Bronchial epithelial cell (primary cell): ENCODE measurements around the gene CFAP74. TPM values are rescaled to one million over a fixed set of nuclear protein-coding genes. Genes with fewer than 3 reads are reported as not detected.

Experiments
- DNase-seq: peaks from one replicate; pipeline ENCODE4 v3.0.0-alpha.2; 2010; ENCODE audit warnings: low read depth
- FAIRE-seq: peaks from 2 replicates; lab custom pipeline; 2011; peaks lifted over from hg19 to GRCh38; lab: Jason Lieb, UNC
- H3K27me3 ChIP-seq: 2 replicates; pipeline ENCODE4 v1.5.1; 2011; ENCODE audit warnings: low read length; ENCODE audit not compliant: control insufficient read depth, insufficient read depth
- H3K36me3 ChIP-seq: 2 replicates; pipeline ENCODE4 v1.5.1; 2011; ENCODE audit warnings: low read length; ENCODE audit not compliant: control insufficient read depth, insufficient read depth
- H3K4me3 ChIP-seq: 2 replicates; pipeline ENCODE4 v1.5.1; 2011; ENCODE audit warnings: mild to moderate bottlenecking, low read depth, low read length, control low read depth
- CTCF ChIP-seq: IDR thresholded peaks from 2 replicates; pipeline ENCODE4 v1.5.1; 2011; ENCODE audit warnings: mild to moderate bottlenecking, moderate library complexity, low read length, control low read depth, inconsistent platforms; ENCODE audit not compliant: insufficient read depth, severe bottlenecking
- total RNA-seq: library from RNA; depleted of rRNA; stranded (reverse); fragments of >200 nt; gene quantifications from 2 replicates; pipeline ENCODE4 v1.2.1, GENCODE V29; 2014

Gene CFAP74
- total RNA-seq, 1 donor from 2014 or later: not detected

DNA sequence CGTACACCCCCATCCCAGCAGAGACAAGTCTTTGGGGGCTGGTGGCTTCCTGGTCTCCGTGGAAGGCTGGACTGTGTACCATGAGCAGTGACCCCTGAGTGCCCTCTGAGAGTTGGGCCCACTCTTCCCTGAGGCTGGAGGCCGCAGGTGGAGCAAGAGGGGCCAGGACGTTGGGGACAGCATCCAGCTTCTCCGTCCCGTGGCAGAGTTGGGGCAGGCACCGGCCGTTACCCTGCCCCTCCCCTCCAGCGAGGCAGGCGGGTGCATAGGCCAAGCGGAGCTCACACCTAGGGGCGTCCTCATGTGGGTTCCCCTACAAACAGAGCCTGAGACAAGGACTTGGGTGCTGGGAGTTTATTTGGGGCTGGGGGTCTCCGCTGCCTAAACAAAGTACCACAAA, 29.6 kb upstream of the CFAP74 start:
- Histone ChIP-seq H3K27me3 (no peaks in the 10 kb centered on the region), H3K36me3 (no peaks in the 10 kb centered on the region), H3K4me3 (no peak overlapping the region)
- DNase-seq (no peak), FAIRE-seq (no peak)
- no peak for TF ChIP-seq CTCF

DNA sequence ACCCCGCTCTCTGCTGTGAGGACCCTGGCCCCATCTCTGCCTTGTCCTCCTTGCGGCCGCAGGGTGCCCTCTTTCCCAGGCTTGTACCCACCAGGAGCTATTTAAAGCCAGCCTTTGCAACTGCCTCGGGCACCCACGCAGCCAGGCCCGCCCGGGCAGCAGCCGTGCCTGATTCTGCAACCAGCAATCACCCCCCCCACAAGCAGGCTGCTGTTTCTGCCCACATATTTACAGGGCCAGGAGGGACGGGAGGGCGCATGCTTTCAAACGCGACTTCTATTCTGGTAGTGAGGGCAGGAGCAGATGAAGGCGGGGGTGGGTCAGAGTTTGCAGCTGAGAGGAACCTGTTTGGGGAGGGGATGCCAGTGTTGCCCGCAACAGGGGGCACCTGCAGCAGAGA, 29.2 kb upstream of the CFAP74 start:
- DNase-seq: no peak
- Histone ChIP-seq H3K4me3 (no peak overlapping the region), H3K36me3 (no peaks in the 10 kb centered on the region), H3K27me3 (no peaks in the 10 kb centered on the region)
- no peak for TF ChIP-seq CTCF
- no peak for FAIRE-seq

GRCh38 chr1:2031546-2032540, 28.3 kb upstream of the CFAP74 start:
- Histone ChIP-seq H3K27me3 (no peaks in the 10 kb centered on the region), H3K36me3 (no peaks in the 10 kb centered on the region), H3K4me3 (no peak overlapping the region)
- TF ChIP-seq CTCF: no peak
- FAIRE-seq: no peak
- no peak for DNase-seq

DNA sequence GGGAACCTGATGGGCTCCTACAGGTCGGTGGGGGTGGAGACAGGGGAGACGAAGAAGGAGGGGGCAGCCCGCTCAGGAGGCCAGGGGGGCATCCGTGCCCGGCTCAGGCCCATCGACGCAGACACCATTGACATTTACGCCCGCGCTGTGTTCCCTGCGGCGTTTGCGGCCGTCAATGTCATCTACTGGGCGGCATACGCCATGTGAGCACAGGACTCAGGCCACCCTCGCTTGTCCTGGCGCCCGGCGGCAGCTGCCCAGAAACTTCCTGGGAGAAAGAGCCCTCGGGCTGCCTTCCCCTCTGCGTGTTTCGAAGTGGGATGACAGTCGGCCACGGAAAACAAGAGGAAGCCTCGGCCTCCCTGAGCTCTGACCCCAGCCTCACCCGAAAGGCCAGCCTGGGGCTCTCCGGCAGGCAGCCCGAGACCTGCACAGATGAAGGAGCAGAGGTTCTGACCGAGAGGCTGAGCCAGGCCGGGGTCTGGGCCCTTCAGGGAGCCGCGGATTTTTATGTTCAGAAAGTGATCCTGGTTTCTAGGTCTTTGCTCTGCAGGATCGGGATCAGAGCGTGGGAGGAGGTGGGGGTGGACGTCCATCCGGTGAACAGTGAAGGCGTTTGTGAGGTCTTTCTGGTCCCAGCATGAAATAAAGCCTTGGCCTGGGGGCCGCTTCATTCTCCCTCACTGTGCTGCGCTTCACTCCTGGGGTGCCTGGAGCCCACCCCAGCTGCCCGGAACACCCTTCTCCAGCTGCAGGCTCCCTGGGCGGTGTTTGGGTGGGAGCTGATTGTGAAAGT, 26.7 kb upstream of the CFAP74 start:
- no peak for TF ChIP-seq CTCF
- Histone ChIP-seq H3K4me3 (no peak overlapping the region), H3K36me3 (no peaks in the 10 kb centered on the region), H3K27me3 (no peaks in the 10 kb centered on the region)
- DNase-seq (no peak), FAIRE-seq (no peak)

GRCh38 chr1:2029561-2029960, 26.0 kb upstream of the CFAP74 start:
- Histone ChIP-seq H3K4me3 (no peak overlapping the region), H3K27me3 (no peaks in the 10 kb centered on the region), H3K36me3 (no peaks in the 10 kb centered on the region)
- DNase-seq (no peak), FAIRE-seq (no peak)
- TF ChIP-seq CTCF: no peak
